Gastroesophageal sphincter (tissue), 3 donors: Measurements from ENCODE around the gene SMARCC1.

Source experiments
- CTCF ChIP-seq, 4 experiments: fragments of 200-600 bp in 2 of 4; fragments of 450-650 bp in 2 of 4; sonication (generic) in 1 of 4; IDR thresholded peaks; one replicate each; pipeline ENCODE4 v1.5.1; 2017 to 2019; ENCODE audit warnings: antibody characterized with exemption in 4 of 4, mild to moderate bottlenecking in 2 of 4, moderate library complexity in 2 of 4
- EP300 ChIP-seq: sonication (generic); formaldehyde crosslinking; IDR thresholded peaks from one replicate; pipeline ENCODE4 v1.6.1; 2017; ENCODE audit warnings: antibody characterized with exemption, mild to moderate bottlenecking
- POLR2A ChIP-seq, 2 donors: fragments of 450-650 bp; IDR thresholded peaks; one replicate each; pipeline ENCODE4 v1.6.1; 2017; ENCODE audit warnings: antibody characterized with exemption in 2 of 2, mild to moderate bottlenecking in 2 of 2, moderate library complexity in 1 of 2
- POLR2AphosphoS5 ChIP-seq: sonication (generic); formaldehyde crosslinking; IDR thresholded peaks from one replicate; pipeline ENCODE4 v1.6.1; 2017; ENCODE audit warnings: antibody characterized with exemption

GRCh38 chr3:47678446-47679338 is 103.0 kb downstream of the SMARCC1 start:
- TF ChIP-seq CTCF (IDR thresholded peaks at IDR 0.05), result no peak
- TF ChIP-seq EP300, result no peak
- TF ChIP-seq POLR2A (IDR thresholded peaks at IDR 0.05), result no peak
- no peak for TF ChIP-seq POLR2AphosphoS5
